ENCODE data around the gene DNMT3A. TPM values are rescaled to one million over a fixed set of nuclear protein-coding genes. Genes with fewer than 3 reads are reported as not detected.

The DNMT3A gene
- total and polyA plus RNA-seq, 7 donors, result 4.4 to 30.2 (median 18.1) TPM

- intact Hi-C loops (cut with DNase I), result loop anchor here (5.0 kb wide), 1 partner anchor 38 kb away; no protein-coding TSS in a partner anchor
- no peak overlapping the region for H3K4me3 ChIP-seq
- TF ChIP-seq POLR2A (IDR thresholded peaks at IDR 0.05) (no peak), CTCF (IDR thresholded peaks at IDR 0.05) (no peak), EP300 (IDR thresholded peaks at IDR 0.05) (no peak), POLR2AphosphoS5 (IDR thresholded peaks at IDR 0.05) (no peak)
- H3K4me1 ChIP-seq, result peaks cover 0 to 49% (median 46%) of the 10 kb centered on the region in 4 donors
- peaks cover 0 to 54% (median 16%) of the 10 kb centered on the region in 4 donors for H3K36me3 ChIP-seq
- DNase-seq, result no peak
- 90 to 98% methylated on average over 7 of the region's 7 CpGs for WGBS, 2 donors
- no peaks in the 10 kb centered on the region for H3K27me3 ChIP-seq
- no peaks in the 10 kb centered on the region for H3K9me3 ChIP-seq
- peak overlapping the region in 1 of 4 donors; percentile 7 for H3K27ac ChIP-seq
Observed at GRCh38 chr2:25298776-25299431, 42.8 kb downstream of the DNMT3A start.

- no peaks in the 10 kb centered on the region for H3K9me3 ChIP-seq
- H3K27me3 ChIP-seq, result no peaks in the 10 kb centered on the region
- intact Hi-C loops (cut with DNase I), result loop anchor here (5.0 kb wide), 1 partner anchor 40 kb away; no protein-coding TSS in a partner anchor
- no peak for TF ChIP-seq POLR2A (IDR thresholded peaks at IDR 0.05)
- no peak for TF ChIP-seq EP300 (IDR thresholded peaks at IDR 0.05)
- peaks cover 0 to 51% (median 43%) of the 10 kb centered on the region in 4 donors for H3K4me1 ChIP-seq
- 73 to 80% methylated on average over 7 of the region's 7 CpGs for WGBS, 2 donors
- no peak overlapping the region for H3K4me3 ChIP-seq
- H3K36me3 ChIP-seq, result peaks cover 0 to 42% (median 16%) of the 10 kb centered on the region in 4 donors
- H3K27ac ChIP-seq, result no peak overlapping the region
- no peak for DNase-seq
Observed at GRCh38 chr2:25297738-25298137, 44.0 kb downstream of the DNMT3A start.

DNA sequence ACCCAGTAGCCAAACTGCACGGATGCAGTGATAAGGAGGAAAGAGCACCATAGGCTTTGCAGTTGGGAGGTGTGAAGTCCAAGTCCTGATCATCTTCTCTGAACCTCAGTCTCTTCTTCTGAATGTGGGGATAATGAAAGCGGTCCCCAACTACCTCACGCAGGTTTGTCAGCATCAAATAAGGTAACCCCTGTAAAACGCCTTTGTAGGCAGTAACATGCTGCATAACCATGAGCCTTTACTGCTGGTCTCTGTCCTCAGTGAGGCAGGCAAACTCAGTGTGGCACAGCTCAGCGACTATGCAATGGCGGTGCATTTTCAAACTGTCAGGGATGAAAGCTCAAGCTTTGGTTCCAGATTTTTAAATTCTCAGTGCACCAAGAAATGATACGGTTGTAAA is 46.1 kb downstream of the DNMT3A start:
- Histone ChIP-seq H3K4me3 (no peak overlapping the region), H3K27ac (peak overlapping the region; percentile 74 to 89 (median 82)), H3K36me3 (peaks cover 0 to 41% (median 16%) of the 10 kb centered on the region in 4 donors), H3K27me3 (no peaks in the 10 kb centered on the region), H3K4me1 (peaks cover 0 to 44% (median 41%) of the 10 kb centered on the region in 4 donors), H3K9me3 (no peaks in the 10 kb centered on the region)
- DNase-seq, result no peak
- TF ChIP-seq POLR2A (IDR thresholded peaks at IDR 0.05), result no peak
- TF ChIP-seq CTCF (IDR thresholded peaks at IDR 0.05), result no peak
- no peak for TF ChIP-seq EP300 (IDR thresholded peaks at IDR 0.05)
- TF ChIP-seq POLR2AphosphoS5 (IDR thresholded peaks at IDR 0.05), result no peak
- WGBS, 2 donors, result 78 to 93% methylated on average over 7 of the region's 7 CpGs
- intact Hi-C loops (cut with DNase I), result loop anchor here (5.0 kb wide), 1 partner anchor 42 kb away; no protein-coding TSS in a partner anchor

DNA sequence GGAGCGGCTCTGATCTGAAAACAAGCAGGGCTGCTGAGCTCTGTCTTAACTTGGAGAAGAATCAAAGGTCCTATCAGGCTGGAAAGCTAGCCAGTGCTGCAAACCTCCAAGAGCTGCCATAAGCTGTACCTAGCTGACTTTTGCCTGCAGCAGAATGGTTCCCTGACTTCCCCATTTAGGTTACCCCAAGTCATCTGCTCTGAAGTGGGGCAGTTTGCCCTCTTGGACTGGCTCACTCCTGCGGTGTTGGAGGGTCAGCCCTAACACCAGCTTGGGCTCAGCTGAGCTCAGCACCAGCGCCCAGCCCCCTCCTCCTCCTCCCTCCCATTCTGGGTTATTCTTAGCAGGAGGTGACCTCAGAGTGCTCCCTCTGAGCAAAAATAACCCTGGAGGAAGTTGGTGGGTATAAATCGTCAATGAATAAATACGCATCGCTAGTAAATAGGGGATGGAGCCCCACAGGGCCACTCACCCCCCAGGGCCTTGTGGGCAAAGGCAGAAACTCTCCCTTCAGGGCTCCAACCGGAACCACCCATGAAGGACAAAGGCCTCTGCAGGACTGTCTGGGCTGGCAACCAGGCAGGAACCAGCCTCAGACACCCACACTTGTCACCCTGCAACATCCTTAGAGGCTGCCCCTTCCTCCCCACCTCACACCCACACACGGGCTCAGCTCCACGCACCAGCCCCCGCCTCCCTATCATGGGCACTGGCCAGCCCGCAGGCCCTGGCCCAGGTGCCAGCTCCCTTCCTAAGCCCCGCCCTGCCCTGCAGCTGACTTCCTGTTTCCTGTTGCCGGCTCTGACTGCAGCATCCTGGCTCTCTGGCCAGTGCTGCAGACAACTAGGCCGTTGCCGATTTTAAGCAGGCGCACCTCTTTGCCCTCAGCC is 46.9 kb downstream of the DNMT3A start:
- H3K4me3 ChIP-seq, result peak overlapping the region in 1 of 4 donors; percentile 9
- H3K4me1 ChIP-seq, result peaks cover 0 to 47% (median 43%) of the 10 kb centered on the region in 4 donors
- peak; percentile 82 for DNase-seq
- 27 to 64% methylated on average over 16 of the region's 16 CpGs for WGBS, 2 donors
- TF ChIP-seq POLR2AphosphoS5 (IDR thresholded peaks at IDR 0.05), result peak in 3 of 4 donors; percentile 30 to 51 (median 39)
- no peak for TF ChIP-seq POLR2A (IDR thresholded peaks at IDR 0.05)
- TF ChIP-seq CTCF (IDR thresholded peaks at IDR 0.05), result peak in 1 of 4 experiments; percentile 15
- intact Hi-C loops (cut with DNase I), result loop anchor here (5.0 kb wide), 1 partner anchor 42 kb away; no protein-coding TSS in a partner anchor
- H3K9me3 ChIP-seq, result no peaks in the 10 kb centered on the region
- H3K27ac ChIP-seq, result peak overlapping the region; percentile 74 to 89 (median 82)
- peaks cover 0 to 37% (median 14%) of the 10 kb centered on the region in 4 donors for H3K36me3 ChIP-seq
- H3K27me3 ChIP-seq, result no peaks in the 10 kb centered on the region

Data from sigmoid colon (tissue), 7 donors.